Choroid plexus epithelial cell (primary cell): ENCODE data around the gene PI4KB.
A peak's percentile ranks its signal among the peaks of the same experiment; 100 is the strongest.

Source experiments
- DNase-seq: peaks from one replicate; pipeline ENCODE4 v3.0.0-alpha.2; 2010; ENCODE audit warnings: low read depth
- H3K4me3 ChIP-seq: 2 replicates; pipeline ENCODE4 v1.5.1; 2011; ENCODE audit warnings: low read depth, mild to moderate bottlenecking, control low read depth, low read length, moderate library complexity
- TF ChIP-seq, protein P1 (sequence below): conservative IDR thresholded peaks from 2 replicates; pipeline ENCODE4 v1.5.1; 2011; ENCODE audit warnings: low read depth, mild to moderate bottlenecking, control low read depth, inconsistent platforms, low read length, moderate library complexity

PI4KB gene

DNA sequence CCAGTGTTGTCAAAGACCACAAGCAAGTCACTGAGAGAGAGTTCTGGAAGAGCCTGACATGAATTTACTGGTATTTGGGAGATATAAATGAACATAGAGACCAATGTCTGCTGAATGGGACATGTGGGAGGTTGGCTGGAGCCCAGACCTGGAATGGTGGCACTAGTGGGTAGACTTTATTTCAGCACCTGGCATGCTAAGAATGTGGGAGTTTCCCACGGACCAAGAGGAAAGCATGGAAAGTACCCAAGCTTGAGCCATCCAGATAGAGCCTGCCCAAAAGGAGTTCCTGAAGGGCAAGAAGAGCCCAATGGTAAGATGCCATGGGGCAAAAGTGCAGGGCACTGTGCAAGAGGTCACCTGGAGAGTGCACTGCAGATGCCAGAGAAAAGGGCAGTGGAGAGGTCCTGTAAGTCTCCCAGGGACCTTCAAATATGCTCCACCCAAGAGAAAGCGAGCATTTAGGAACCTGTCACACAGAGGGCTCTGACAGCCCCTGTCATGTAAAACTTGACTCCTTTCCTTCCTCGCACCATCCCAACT is 53.2 kb downstream of the PI4KB start:
- no peak overlapping the region for H3K4me3 ChIP-seq
- no peak for DNase-seq
- TF ChIP-seq, protein P1, sequence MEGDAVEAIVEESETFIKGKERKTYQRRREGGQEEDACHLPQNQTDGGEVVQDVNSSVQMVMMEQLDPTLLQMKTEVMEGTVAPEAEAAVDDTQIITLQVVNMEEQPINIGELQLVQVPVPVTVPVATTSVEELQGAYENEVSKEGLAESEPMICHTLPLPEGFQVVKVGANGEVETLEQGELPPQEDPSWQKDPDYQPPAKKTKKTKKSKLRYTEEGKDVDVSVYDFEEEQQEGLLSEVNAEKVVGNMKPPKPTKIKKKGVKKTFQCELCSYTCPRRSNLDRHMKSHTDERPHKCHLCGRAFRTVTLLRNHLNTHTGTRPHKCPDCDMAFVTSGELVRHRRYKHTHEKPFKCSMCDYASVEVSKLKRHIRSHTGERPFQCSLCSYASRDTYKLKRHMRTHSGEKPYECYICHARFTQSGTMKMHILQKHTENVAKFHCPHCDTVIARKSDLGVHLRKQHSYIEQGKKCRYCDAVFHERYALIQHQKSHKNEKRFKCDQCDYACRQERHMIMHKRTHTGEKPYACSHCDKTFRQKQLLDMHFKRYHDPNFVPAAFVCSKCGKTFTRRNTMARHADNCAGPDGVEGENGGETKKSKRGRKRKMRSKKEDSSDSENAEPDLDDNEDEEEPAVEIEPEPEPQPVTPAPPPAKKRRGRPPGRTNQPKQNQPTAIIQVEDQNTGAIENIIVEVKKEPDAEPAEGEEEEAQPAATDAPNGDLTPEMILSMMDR: no peak

DNA sequence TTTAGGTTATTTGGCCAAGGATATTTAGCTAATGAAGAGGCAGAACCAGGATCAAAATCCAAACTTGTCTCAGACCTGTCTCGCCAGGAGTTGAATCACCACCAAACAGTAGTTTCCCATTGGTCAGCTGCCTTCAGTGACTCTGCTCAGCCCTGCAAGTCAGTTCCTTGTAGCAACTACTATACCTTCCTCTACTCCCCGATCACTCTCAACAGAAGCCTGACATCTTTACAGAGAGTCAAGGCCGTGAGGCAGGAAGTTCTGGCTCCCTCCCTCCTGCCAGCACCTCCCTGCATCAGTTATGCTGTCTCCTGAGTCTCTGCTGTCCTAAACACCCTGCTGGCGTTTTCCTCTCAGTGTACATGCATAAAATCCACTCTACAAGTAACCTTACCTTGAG is 59.5 kb downstream of the PI4KB start:
- TF ChIP-seq, protein P1: no peak
- DNase-seq: no peak
- no peak overlapping the region for H3K4me3 ChIP-seq

DNA sequence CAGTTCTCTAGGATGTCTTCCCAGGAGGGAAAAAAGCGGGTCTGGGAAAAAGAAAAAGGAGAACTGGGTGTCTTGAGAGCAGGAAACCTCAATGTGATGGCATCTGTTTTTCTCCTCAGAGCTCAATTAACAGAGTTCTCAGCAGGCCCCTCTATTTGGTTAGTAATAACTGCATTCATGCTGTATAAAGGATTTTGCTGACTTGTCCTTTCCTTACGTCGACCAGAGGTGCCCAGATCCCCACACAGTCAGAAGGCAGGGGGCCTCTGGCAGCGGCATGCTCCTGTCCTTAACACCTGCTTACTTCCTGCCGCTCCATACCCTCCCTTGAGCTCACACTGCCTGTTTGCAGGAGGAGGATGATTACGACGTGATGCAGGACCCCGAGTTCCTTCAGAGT is 60.4 kb downstream of the PI4KB start:
- no peak overlapping the region for H3K4me3 ChIP-seq
- TF ChIP-seq, protein P1: no peak
- no peak for DNase-seq

DNA sequence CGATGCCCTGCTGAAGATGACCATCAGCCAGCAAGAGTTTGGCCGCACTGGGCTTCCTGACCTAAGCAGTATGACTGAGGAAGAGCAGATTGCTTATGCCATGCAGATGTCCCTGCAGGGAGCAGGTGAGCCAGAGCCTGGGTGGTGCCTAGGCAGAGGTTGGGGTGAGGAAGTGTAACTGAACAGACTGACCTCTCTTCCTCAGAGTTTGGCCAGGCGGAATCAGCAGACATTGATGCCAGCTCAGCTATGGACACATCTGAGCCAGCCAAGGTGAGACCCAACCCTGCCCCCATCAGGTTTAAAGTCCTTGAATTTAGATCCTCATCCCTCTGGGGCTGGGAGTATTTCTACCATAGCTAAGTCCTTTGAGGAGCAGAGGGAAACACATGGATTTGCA is 60.9 kb downstream of the PI4KB start:
- DNase-seq: no peak
- TF ChIP-seq, protein P1: no peak
- no peak overlapping the region for H3K4me3 ChIP-seq

DNA sequence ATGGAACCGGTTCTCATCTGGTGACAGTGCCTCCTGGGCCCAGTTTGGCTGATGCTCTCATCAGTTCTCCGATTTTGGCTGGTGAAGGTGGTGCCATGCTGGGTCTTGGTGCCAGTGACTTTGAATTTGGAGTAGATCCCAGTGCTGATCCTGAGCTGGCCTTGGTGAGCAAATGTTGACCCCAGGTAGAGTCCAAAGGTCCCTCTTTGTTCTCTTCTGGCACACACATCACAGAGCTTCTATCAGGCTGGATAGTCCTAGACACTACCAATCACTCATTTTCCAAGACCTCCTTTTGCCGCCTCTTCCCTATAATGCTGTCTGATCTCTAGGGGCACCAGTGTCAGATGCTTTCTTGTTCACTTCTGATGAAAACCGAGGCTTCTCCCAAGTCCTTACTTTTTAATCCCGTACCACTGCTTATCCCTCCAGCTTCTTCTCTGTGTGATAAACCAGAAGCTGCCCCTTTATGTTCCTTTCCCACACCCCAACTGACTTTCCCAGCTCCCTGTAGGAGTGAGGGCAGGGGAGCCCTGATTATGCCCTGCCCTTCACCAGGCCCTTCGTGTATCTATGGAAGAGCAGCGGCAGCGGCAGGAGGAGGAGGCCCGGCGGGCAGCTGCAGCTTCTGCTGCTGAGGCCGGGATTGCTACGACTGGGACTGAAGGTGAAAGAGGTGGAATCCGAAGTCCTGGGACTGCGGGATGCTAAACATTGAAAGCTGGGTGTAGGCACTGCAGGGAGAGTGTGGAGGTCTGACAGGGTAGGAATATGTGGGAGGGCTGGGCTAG is 61.6 kb downstream of the PI4KB start:
- TF ChIP-seq, protein P1: no peak
- no peak overlapping the region for H3K4me3 ChIP-seq
- no peak for DNase-seq

DNA sequence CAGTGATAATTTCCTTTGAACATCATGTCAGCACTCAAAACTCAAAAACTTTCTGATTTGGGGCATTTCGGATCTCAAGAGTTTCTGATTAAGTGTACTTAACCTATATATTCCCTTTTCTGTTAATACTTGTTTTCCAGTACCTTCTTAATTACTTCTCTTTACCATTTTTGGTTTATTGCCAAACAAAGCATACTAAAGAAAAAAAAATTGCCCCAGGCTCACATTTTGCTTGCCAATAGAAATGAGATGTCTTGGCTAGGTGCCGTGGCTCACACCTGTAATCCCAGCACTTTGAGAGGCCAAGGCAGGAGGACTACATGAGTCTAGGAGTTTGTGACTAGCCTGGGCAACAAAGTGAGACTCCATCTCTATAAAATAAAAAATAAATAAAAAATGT is 67.9 kb downstream of the PI4KB start:
- DNase-seq: no peak
- TF ChIP-seq, protein P1: no peak

DNA sequence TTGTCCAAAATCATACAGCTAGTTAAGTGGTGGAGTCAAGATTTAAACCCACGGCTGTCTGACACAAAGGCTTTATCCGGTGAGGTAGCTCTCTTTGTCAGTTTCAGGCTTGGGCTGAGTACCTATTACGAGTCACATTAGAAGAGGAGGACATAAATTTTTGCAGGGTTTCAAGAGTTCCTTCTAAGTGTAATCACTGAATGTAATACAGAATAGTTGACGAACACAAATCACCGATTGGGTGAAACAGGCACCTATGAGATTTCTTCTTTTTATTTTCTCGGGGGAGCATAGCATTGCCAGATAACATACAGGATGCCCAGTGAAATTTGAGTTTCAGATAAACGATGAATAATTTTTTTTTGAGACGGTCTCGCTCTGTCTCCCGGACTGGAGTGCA is 71.8 kb downstream of the PI4KB start:
- TF ChIP-seq, protein P1: no peak
- DNase-seq: peak; percentile 42
- H3K4me3 ChIP-seq: peak overlapping the region; percentile 87

More for the DNA sequence above, 67.9 kb downstream of the PI4KB start:
- no peak overlapping the region for H3K4me3 ChIP-seq
